Liver (tissue), 9 donors: ENCODE results near the gene OR2Y1. TPM values are rescaled to one million over a fixed set of nuclear protein-coding genes. Genes with fewer than 3 reads are reported as not detected.
"Not testable (repeated sequence)": the region's sequence is repeated elsewhere in the genome, so short reads cannot be mapped to it uniquely, and the experiment has no call there.

Experiments
- DNase-seq: peaks from one replicate; pipeline ENCODE4 v3.0.0-alpha.2; 2017; ENCODE audit warnings: low spot score
- H3K27ac ChIP-seq, 2 donors: one replicate each; pipeline ENCODE4 v1.7.0; 2013; ENCODE audit warnings: inconsistent platforms in 2 of 2, low read length in 2 of 2, control low read depth in 1 of 2, low read depth in 1 of 2, mild to moderate bottlenecking in 1 of 2
- H3K27me3 ChIP-seq, 4 donors: one replicate each; pipeline versions ENCODE4 v1.6.1 to v1.7.0; 2013; ENCODE audit warnings: low read length in 3 of 4, inconsistent platforms in 1 of 4, mild to moderate bottlenecking in 1 of 4, moderate library complexity in 1 of 4; ENCODE audit not compliant: control insufficient read depth in 4 of 4, insufficient read depth in 4 of 4
- H3K36me3 ChIP-seq, 4 donors: one replicate each; pipeline versions ENCODE4 v1.6.1 to v1.7.0; 2013; ENCODE audit warnings: low read length in 3 of 4, mild to moderate bottlenecking in 3 of 4, low read depth in 1 of 4, moderate library complexity in 1 of 4; ENCODE audit not compliant: control insufficient read depth in 4 of 4, insufficient read depth in 3 of 4
- H3K4me1 ChIP-seq, 4 donors: one replicate each; pipeline versions ENCODE4 v1.6.1 to v1.7.0; 2013; ENCODE audit warnings: low read length in 3 of 4, mild to moderate bottlenecking in 3 of 4, moderate library complexity in 1 of 4; ENCODE audit not compliant: control insufficient read depth in 4 of 4, insufficient read depth in 4 of 4
- H3K4me3 ChIP-seq, 3 donors: one replicate each; pipeline versions ENCODE4 v1.6.1 to v1.7.0; 2013; ENCODE audit warnings: low read length in 3 of 3, control low read depth in 1 of 3, low read depth in 1 of 3, mild to moderate bottlenecking in 1 of 3
- H3K9ac ChIP-seq, 2 donors: one replicate each; pipeline ENCODE4 v1.7.0; 2013; ENCODE audit warnings: low read length in 2 of 2, mild to moderate bottlenecking in 2 of 2, moderate library complexity in 2 of 2, control low read depth in 1 of 2, low read depth in 1 of 2
- H3K9me3 ChIP-seq, 4 donors: one replicate each; pipeline versions ENCODE4 v1.6.1 to v1.7.0; 2013; ENCODE audit warnings: low read length in 3 of 4; ENCODE audit not compliant: control insufficient read depth in 4 of 4
- EGR1 ChIP-seq, 2 donors: IDR thresholded peaks; 2 replicates each; pipeline ENCODE4 v1.6.1; 2016 to 2018; ENCODE audit warnings: antibody characterized with exemption in 2 of 2, low read depth in 2 of 2
- FOXA2 ChIP-seq: IDR thresholded peaks from 2 replicates; pipeline ENCODE4 v1.6.1; 2016; ENCODE audit warnings: antibody characterized with exemption
- HNF4A ChIP-seq, 2 donors: conservative IDR thresholded peaks; 2 replicates each; pipeline ENCODE4 v1.6.1; 2016; ENCODE audit warnings: antibody characterized with exemption in 2 of 2, mild to moderate bottlenecking in 2 of 2
- NR2F2 ChIP-seq: IDR thresholded peaks from 2 replicates; pipeline ENCODE4 v1.6.1; 2016; ENCODE audit warnings: antibody characterized with exemption
- REST ChIP-seq: IDR thresholded peaks from 2 replicates; pipeline ENCODE4 v1.6.1; 2016; ENCODE audit warnings: antibody characterized with exemption, mild to moderate bottlenecking
- RXRA ChIP-seq, 2 donors: IDR thresholded peaks; 2 replicates each; pipeline ENCODE4 v1.6.1; 2017 to 2018; ENCODE audit warnings: antibody characterized with exemption in 2 of 2, mild to moderate bottlenecking in 1 of 2
- SP1 ChIP-seq: IDR thresholded peaks from 2 replicates; pipeline ENCODE4 v1.6.1; 2018; ENCODE audit warnings: antibody characterized with exemption, mild to moderate bottlenecking
- YY1 ChIP-seq: IDR thresholded peaks from 2 replicates; pipeline ENCODE4 v1.6.1; 2016; ENCODE audit warnings: antibody characterized with exemption, mild to moderate bottlenecking
- WGBS: extraction: QIAGEN DNeasy Blood & Tissue Kit; methylation state at CpG from one replicate; pipeline ENCODE4 v1.1.7; 2013; 5-methylcytosine and 5-hydroxymethylcytosine counted together
- polyA plus RNA-seq, 2 donors: library from polyadenylated mRNA; stranded (reverse) in 1 of 2; unstranded in 1 of 2; fragments of 200-250 nt in 1 of 2; fragments of >200 nt in 1 of 2; fragmentation: Nextera tagmentation in 1 of 2; extraction: Ambion mirVana in 1 of 2; gene quantifications; one replicate each; pipeline versions ENCODE4 v1.2.1 to v1.2.3, GENCODE V29; 2013 to 2015
- total RNA-seq, 2 donors: library from RNA; depleted of rRNA; stranded (reverse); fragments of >200 nt; gene quantifications; one replicate each; pipeline ENCODE4 v1.2.3, GENCODE V29; 2014
- TF ChIP-seq, protein P1 (sequence below): IDR thresholded peaks from 2 replicates; pipeline ENCODE4 v1.6.1; 2016; ENCODE audit warnings: antibody characterized with exemption
- TF ChIP-seq, protein P2 (sequence below): fragments of 150-350 bp; IDR thresholded peaks from 2 replicates; pipeline ENCODE4 v1.5.1; 2017; ENCODE audit warnings: improper control_type of control experiment, low read depth, low read length; ENCODE audit not compliant: missing input control
- donor health status: healthy.
- donor health status: healthy.
- donor health status: healthy.
- donor health status: healthy.
- donor health status: healthy.

The OR2Y1 gene, protein sequence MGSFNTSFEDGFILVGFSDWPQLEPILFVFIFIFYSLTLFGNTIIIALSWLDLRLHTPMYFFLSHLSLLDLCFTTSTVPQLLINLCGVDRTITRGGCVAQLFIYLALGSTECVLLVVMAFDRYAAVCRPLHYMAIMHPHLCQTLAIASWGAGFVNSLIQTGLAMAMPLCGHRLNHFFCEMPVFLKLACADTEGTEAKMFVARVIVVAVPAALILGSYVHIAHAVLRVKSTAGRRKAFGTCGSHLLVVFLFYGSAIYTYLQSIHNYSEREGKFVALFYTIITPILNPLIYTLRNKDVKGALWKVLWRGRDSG
- total RNA-seq (not detected), polyA plus RNA-seq (not detected)

DNA sequence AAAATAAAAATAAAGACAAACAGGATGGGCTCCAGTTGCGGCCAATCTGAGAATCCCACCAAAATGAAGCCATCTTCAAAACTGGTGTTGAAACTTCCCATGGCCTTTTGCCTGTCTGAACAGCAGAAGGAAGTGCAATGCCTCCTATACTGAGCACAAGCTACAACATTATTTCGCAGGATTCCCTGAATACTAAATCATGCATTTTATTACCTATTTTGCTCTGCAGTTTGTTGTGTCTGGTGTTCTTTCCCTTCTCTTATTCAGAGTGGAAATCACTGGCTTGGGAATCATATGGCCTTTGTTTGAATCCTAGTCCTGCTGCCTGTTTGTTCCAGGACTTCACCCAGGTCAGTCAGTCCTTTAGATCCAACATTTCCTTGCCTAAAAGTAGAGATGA, at the start of gene OR2Y1:
Gene OR2Y1 (minus strand): TSS at position 101 of the 400 bp plus-strand sequence. CDS start 0 bp downstream, at position 101.
- peaks cover 0 to 11% (median 4%) of the 10 kb centered on the region in 4 donors for H3K27me3 ChIP-seq
- no peaks in the 10 kb centered on the region for H3K4me1 ChIP-seq
- H3K4me3 ChIP-seq, result no peak within 1 kb of the TSS
- H3K27ac ChIP-seq, result no peak within 1 kb of the TSS
- TF ChIP-seq RXRA (IDR thresholded peaks at IDR 0.05) (no peak), SP1 (no peak), YY1 (no peak), REST (no peak), FOXA2 (no peak), EGR1 (IDR thresholded peaks at IDR 0.05; ENCODE audit: low read depth in 2 of 2) (no peak), NR2F2 (no peak), HNF4A (conservative IDR thresholded peaks at IDR 0.05) (no peak)
- TF ChIP-seq, protein P1, sequence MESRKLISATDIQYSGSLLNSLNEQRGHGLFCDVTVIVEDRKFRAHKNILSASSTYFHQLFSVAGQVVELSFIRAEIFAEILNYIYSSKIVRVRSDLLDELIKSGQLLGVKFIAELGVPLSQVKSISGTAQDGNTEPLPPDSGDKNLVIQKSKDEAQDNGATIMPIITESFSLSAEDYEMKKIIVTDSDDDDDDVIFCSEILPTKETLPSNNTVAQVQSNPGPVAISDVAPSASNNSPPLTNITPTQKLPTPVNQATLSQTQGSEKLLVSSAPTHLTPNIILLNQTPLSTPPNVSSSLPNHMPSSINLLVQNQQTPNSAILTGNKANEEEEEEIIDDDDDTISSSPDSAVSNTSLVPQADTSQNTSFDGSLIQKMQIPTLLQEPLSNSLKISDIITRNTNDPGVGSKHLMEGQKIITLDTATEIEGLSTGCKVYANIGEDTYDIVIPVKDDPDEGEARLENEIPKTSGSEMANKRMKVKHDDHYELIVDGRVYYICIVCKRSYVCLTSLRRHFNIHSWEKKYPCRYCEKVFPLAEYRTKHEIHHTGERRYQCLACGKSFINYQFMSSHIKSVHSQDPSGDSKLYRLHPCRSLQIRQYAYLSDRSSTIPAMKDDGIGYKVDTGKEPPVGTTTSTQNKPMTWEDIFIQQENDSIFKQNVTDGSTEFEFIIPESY, result no peak
- TF ChIP-seq, protein P2, sequence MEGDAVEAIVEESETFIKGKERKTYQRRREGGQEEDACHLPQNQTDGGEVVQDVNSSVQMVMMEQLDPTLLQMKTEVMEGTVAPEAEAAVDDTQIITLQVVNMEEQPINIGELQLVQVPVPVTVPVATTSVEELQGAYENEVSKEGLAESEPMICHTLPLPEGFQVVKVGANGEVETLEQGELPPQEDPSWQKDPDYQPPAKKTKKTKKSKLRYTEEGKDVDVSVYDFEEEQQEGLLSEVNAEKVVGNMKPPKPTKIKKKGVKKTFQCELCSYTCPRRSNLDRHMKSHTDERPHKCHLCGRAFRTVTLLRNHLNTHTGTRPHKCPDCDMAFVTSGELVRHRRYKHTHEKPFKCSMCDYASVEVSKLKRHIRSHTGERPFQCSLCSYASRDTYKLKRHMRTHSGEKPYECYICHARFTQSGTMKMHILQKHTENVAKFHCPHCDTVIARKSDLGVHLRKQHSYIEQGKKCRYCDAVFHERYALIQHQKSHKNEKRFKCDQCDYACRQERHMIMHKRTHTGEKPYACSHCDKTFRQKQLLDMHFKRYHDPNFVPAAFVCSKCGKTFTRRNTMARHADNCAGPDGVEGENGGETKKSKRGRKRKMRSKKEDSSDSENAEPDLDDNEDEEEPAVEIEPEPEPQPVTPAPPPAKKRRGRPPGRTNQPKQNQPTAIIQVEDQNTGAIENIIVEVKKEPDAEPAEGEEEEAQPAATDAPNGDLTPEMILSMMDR, result no peak
- WGBS, result 77% methylated on average over 2 of the region's 2 CpGs
- no peaks in the 10 kb centered on the region for H3K36me3 ChIP-seq
- no peak within 1 kb of the TSS for H3K9ac ChIP-seq
- no peaks in the 10 kb centered on the region for H3K9me3 ChIP-seq
- DNase-seq, result no peak

DNA sequence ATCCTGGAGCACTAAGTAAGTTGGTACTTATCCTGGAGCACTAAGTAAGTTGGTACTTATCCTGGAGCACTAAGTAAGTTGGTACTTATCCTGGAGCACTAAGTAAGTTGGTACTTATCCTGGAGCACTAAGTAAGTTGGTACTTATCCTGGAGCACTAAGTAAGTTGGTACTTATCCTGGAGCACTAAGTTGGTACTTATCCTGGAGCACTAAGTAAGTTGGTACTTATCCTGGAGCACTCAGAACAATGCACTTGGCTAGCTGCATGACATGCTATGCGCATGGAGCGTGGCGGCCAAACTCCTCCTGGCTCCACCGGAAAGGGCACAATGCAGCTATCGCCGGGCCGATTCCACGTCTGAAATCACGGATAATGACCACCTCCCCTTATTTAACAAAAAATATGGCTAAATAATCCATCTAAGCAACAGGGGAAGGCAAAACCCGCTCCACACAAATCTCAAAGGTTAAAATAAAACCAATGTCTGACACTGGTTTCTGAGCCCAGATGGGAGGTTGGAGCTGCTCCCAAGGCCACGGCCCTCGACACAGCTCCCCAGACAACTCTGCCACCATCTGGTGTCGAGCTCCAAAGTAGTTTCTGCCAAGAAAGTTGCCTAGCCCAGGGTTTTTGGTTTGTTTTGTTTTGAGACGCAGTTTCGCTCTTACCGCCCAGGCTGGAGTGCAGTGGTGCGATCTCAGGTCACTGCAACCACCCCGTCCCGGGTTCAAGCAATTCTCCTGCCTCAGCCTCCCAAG, 49.0 kb upstream of the OR2Y1 start:
- H3K27ac ChIP-seq, H3K9me3 ChIP-seq, H3K27me3 ChIP-seq, H3K4me3 ChIP-seq, DNase-seq, H3K9ac ChIP-seq: not testable (repeated sequence)
- peaks cover 13 to 32% (median 21%) of the 10 kb centered on the region in 4 donors for H3K36me3 ChIP-seq
- WGBS, result 85% methylated on average over 19 of the region's 19 CpGs
- peaks cover 2 to 16% (median 5%) of the 10 kb centered on the region in 4 donors for H3K4me1 ChIP-seq
